ENCODE results near the gene MLXIPL. TPM values are rescaled to one million over a fixed set of nuclear protein-coding genes. Genes with fewer than 3 reads are reported as not detected.

The MLXIPL gene
- total RNA-seq, 4 donors from 2014 or later = 0.53 to 13.5 (median 2.9) TPM

DNA sequence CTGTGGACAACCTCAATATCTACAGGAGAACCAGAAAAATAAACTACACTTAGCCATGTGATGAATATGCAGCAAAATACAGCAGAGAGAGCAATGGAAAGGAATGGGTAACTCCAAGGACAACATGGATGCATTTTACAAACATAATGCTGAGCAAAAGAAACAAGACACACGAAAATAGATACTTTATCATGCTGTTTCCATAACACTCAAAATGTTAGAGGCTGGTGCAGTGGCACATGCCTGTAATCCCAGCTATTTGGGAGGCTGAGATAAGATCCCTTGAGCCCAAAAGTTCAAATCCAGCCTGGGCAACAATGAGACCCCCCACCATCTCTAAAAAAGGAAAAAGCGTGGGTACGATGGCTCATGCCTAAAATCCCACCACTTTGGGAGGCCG, 75.1 kb downstream of the MLXIPL start:
- Histone ChIP-seq H3K4me3 (no peak overlapping the region), H3K4me1 (peaks cover 0 to 16% (median 3%) of the 10 kb centered on the region in 3 donors), H3K27ac (no peak overlapping the region), H3K9me3 (no peaks in the 10 kb centered on the region), H3K27me3 (no peaks in the 10 kb centered on the region), H3K36me3 (peaks cover 10 to 99% (median 18%) of the 10 kb centered on the region in 3 donors)
- TF ChIP-seq POLR2A (IDR thresholded peaks at IDR 0.05) = no peak
- TF ChIP-seq, protein P1, sequence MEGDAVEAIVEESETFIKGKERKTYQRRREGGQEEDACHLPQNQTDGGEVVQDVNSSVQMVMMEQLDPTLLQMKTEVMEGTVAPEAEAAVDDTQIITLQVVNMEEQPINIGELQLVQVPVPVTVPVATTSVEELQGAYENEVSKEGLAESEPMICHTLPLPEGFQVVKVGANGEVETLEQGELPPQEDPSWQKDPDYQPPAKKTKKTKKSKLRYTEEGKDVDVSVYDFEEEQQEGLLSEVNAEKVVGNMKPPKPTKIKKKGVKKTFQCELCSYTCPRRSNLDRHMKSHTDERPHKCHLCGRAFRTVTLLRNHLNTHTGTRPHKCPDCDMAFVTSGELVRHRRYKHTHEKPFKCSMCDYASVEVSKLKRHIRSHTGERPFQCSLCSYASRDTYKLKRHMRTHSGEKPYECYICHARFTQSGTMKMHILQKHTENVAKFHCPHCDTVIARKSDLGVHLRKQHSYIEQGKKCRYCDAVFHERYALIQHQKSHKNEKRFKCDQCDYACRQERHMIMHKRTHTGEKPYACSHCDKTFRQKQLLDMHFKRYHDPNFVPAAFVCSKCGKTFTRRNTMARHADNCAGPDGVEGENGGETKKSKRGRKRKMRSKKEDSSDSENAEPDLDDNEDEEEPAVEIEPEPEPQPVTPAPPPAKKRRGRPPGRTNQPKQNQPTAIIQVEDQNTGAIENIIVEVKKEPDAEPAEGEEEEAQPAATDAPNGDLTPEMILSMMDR (IDR thresholded peaks at IDR 0.05) = no peak
- 80 to 83% methylated on average over 3 to 4 of the region's 4 CpGs for WGBS, 2 donors
- intact Hi-C loops (cut with DNase I) = no loop called here
- DNase-seq = no peak

GRCh38 chr7:73547841-73548240, 76.5 kb downstream of the MLXIPL start:
- Histone ChIP-seq H3K9me3 (no peaks in the 10 kb centered on the region), H3K4me3 (no peak overlapping the region), H3K4me1 (peaks cover 0 to 14% (median 3%) of the 10 kb centered on the region in 3 donors), H3K36me3 (peaks cover 6 to 99% (median 25%) of the 10 kb centered on the region in 3 donors), H3K27me3 (no peaks in the 10 kb centered on the region), H3K27ac (peak overlapping the region in 1 of 4 donors; percentile 1)
- intact Hi-C loops (cut with DNase I) = no loop called here
- WGBS, 2 donors = 83 to 86% methylated on average over 9 of the region's 9 CpGs
- TF ChIP-seq, protein P1 (IDR thresholded peaks at IDR 0.05) = no peak
- no peak for TF ChIP-seq POLR2A (IDR thresholded peaks at IDR 0.05)
- no peak for DNase-seq

DNA sequence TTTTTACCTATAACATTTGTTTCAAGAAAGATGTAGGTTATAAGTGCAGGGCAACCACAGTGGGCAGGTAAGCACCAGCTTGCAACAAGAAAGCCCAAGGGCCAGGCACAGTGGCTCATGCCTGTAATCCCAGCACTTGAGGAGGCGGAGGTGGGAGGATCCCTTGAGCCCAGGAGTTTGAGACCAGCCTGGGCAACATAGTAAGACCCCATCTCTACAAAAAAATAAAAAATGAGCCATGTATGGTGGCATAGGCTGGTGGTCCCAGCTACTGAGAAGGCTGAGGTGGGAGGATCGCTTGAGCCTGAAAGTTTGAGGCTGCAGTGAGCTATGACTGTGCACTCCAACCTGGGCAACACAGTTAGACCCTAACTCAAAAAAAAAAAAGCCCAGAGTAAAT, 79.6 kb downstream of the MLXIPL start:
- Histone ChIP-seq H3K36me3 (peaks cover 10 to 99% (median 32%) of the 10 kb centered on the region in 3 donors), H3K27me3 (no peaks in the 10 kb centered on the region), H3K4me1 (peaks cover 0 to 14% (median 3%) of the 10 kb centered on the region in 3 donors), H3K4me3 (no peak overlapping the region), H3K27ac (no peak overlapping the region), H3K9me3 (no peaks in the 10 kb centered on the region)
- no peak for TF ChIP-seq POLR2A (IDR thresholded peaks at IDR 0.05)
- TF ChIP-seq, protein P1 (IDR thresholded peaks at IDR 0.05) = no peak
- intact Hi-C loops (cut with DNase I) = no loop called here
- WGBS, 2 donors = 96 to 97% methylated on average over 2 of the region's 2 CpGs
- no peak for DNase-seq

Other genes with a start within 250 kb of the MLXIPL start
- gene FZD9, start 190.7 kb downstream of the MLXIPL start, total RNA-seq = 1 to 10 TPM in 1 of 4 donors, under 1 TPM in 2, not detected in 1; 0.09 to 1.3 (median 0.61) TPM
- gene BAZ1B, start 102.2 kb downstream of the MLXIPL start, total RNA-seq = 10 to 100 TPM; 18.8 to 40.4 (median 27.4) TPM
- gene BCL7B, start 66.8 kb downstream of the MLXIPL start, total RNA-seq = 10 to 100 TPM; 39.8 to 55.3 (median 43.0) TPM
- 10 to 100 TPM; 18.1 to 34.8 (median 26.7) TPM for gene TBL2, start 45.9 kb downstream of the MLXIPL start, total RNA-seq
- gene VPS37D, start 43.3 kb upstream of the MLXIPL start, total RNA-seq = 1 to 10 TPM in 1 of 4 donors, under 1 TPM in 1, not detected in 2; 0.97 to 1.3 TPM
- gene DNAJC30, start 58.9 kb upstream of the MLXIPL start, total RNA-seq = 1 to 10 TPM; 2.7 to 5.7 (median 4.8) TPM
- gene BUD23, start 59.1 kb upstream of the MLXIPL start, total RNA-seq = 10 to 100 TPM; 24.9 to 44.7 (median 42.6) TPM
- 1 to 10 TPM in 3 of 4 donors, under 1 TPM in 1; 0.94 to 4.0 (median 1.8) TPM for gene STX1A, start 95.1 kb upstream of the MLXIPL start, total RNA-seq
- 10 to 100 TPM in 3 of 4 donors, 1 to 10 TPM in 1; 8.3 to 22.6 (median 19.3) TPM for gene ABHD11, start 114.3 kb upstream of the MLXIPL start, total RNA-seq
- 1 to 10 TPM in 1 of 4 donors, not detected in 3; 1.3 TPM for gene CLDN3, start 145.7 kb upstream of the MLXIPL start, total RNA-seq
- gene CLDN4, start 206.5 kb upstream of the MLXIPL start, total RNA-seq = 100 to 1,000 TPM in 3 of 4 donors, 10 to 100 TPM in 1; 99.4 to 436 (median 200) TPM
- 1 to 10 TPM in 1 of 4 donors, under 1 TPM in 1, not detected in 2; 0.34 to 4.4 TPM for gene METTL27, start 218.0 kb upstream of the MLXIPL start, total RNA-seq
- not detected for gene TMEM270, start 236.6 kb upstream of the MLXIPL start, total RNA-seq

Measured in esophagus squamous epithelium (tissue), 5 donors.